Lower leg skin (tissue), 3 donors: ENCODE results near the gene H2BW1.

Source experiments
- POLR2A ChIP-seq, 2 donors: fragments of 450-650 bp; IDR thresholded peaks; one replicate each; pipeline ENCODE4 v1.6.1; 2016 to 2017; ENCODE audit warnings: antibody characterized with exemption in 2 of 2, mild to moderate bottlenecking in 1 of 2, moderate library complexity in 1 of 2
- TF ChIP-seq, protein P1 (sequence below), 3 donors: fragments of 450-650 bp; IDR thresholded peaks; one replicate each; pipeline ENCODE4 v1.5.1; 2016; ENCODE audit warnings: antibody characterized with exemption in 3 of 3, mild to moderate bottlenecking in 3 of 3, moderate library complexity in 2 of 3

GRCh38 chrX:104047171-104047570 lies 33.7 kb upstream of the H2BW1 start:
- TF ChIP-seq POLR2A (IDR thresholded peaks at IDR 0.05): no peak
- TF ChIP-seq, protein P1, sequence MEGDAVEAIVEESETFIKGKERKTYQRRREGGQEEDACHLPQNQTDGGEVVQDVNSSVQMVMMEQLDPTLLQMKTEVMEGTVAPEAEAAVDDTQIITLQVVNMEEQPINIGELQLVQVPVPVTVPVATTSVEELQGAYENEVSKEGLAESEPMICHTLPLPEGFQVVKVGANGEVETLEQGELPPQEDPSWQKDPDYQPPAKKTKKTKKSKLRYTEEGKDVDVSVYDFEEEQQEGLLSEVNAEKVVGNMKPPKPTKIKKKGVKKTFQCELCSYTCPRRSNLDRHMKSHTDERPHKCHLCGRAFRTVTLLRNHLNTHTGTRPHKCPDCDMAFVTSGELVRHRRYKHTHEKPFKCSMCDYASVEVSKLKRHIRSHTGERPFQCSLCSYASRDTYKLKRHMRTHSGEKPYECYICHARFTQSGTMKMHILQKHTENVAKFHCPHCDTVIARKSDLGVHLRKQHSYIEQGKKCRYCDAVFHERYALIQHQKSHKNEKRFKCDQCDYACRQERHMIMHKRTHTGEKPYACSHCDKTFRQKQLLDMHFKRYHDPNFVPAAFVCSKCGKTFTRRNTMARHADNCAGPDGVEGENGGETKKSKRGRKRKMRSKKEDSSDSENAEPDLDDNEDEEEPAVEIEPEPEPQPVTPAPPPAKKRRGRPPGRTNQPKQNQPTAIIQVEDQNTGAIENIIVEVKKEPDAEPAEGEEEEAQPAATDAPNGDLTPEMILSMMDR (IDR thresholded peaks at IDR 0.05): no peak
